Activated T-helper 17 cell treated with anti-CD3 and anti-CD28 coated beads, Interleukin-2, amount 50 U/mL, for 72 hours (primary cell): ENCODE measurements around the gene DUSP15. TPM values are rescaled to one million over a fixed set of nuclear protein-coding genes. Genes with fewer than 3 reads are reported as not detected.
"Not testable (repeated sequence)": the region's sequence is repeated elsewhere in the genome, so short reads cannot be mapped to it uniquely, and the experiment has no call there.

Source experiments
- ATAC-seq: fragments of 150-1000 bp; cut with Tn5 transposase; replicated peaks from 2 replicates; pipeline ENCODE4 v1.10.0; 2021; ENCODE audit warnings: mild to moderate bottlenecking, moderate library complexity
- H3K27ac Mint-ChIP-seq: one replicate; pipeline ENCODE4 v1.8.0; 2022; ENCODE audit warnings: mixed read lengths
- H3K27me3 Mint-ChIP-seq: one replicate; pipeline ENCODE4 v1.8.0; 2022; ENCODE audit warnings: mixed read lengths
- H3K36me3 Mint-ChIP-seq: one replicate; pipeline ENCODE4 v1.8.0; 2022; ENCODE audit warnings: low read depth, mild to moderate bottlenecking, mixed read lengths
- H3K4me1 Mint-ChIP-seq: one replicate; pipeline ENCODE4 v1.8.0; 2022; ENCODE audit warnings: mixed read lengths
- H3K4me3 Mint-ChIP-seq: one replicate; pipeline ENCODE4 v1.8.0; 2022; ENCODE audit warnings: mild to moderate bottlenecking, mixed read lengths
- H3K9me3 Mint-ChIP-seq: one replicate; pipeline ENCODE4 v1.8.0; 2022; ENCODE audit warnings: mixed read lengths
- total RNA-seq, 2 donors: library from RNA; stranded (reverse); gene quantifications; one replicate each; pipeline ENCODE4 v1.2.3, GENCODE V29; 2022

DUSP15 gene
- total RNA-seq, 2 donors from 2014 or later = not detected

GRCh38 chr20:31818376-31818908, 51.9 kb downstream of the DUSP15 start:
- Mint-ChIP-seq H3K9me3 (no peaks in the 10 kb centered on the region), H3K4me3 (no peak overlapping the region), H3K4me1 (no peaks in the 10 kb centered on the region), H3K27me3 (no peaks in the 10 kb centered on the region), H3K36me3 (no peaks in the 10 kb centered on the region), H3K27ac (no peak overlapping the region)
- no peak for ATAC-seq

GRCh38 chr20:31817461-31817860, 52.9 kb downstream of the DUSP15 start:
- Mint-ChIP-seq H3K4me3 (no peak overlapping the region), H3K36me3 (no peaks in the 10 kb centered on the region), H3K4me1 (no peaks in the 10 kb centered on the region), H3K27me3 (no peaks in the 10 kb centered on the region), H3K9me3 (no peaks in the 10 kb centered on the region), H3K27ac (no peak overlapping the region)
- no peak for ATAC-seq

- ATAC-seq = no peak
- no peaks in the 10 kb centered on the region for H3K27me3 Mint-ChIP-seq
- no peaks in the 10 kb centered on the region for H3K4me1 Mint-ChIP-seq
- H3K9me3 Mint-ChIP-seq = no peaks in the 10 kb centered on the region
- H3K36me3 Mint-ChIP-seq = no peaks in the 10 kb centered on the region
- H3K4me3 Mint-ChIP-seq = no peak overlapping the region
- H3K27ac Mint-ChIP-seq = no peak overlapping the region
Observed at GRCh38 chr20:31816221-31816620, 54.1 kb downstream of the DUSP15 start.

GRCh38 chr20:31815408-31816188, 54.7 kb downstream of the DUSP15 start:
- no peaks in the 10 kb centered on the region for H3K36me3 Mint-ChIP-seq
- H3K4me1 Mint-ChIP-seq = no peaks in the 10 kb centered on the region
- ATAC-seq = no peak
- H3K9me3 Mint-ChIP-seq = no peaks in the 10 kb centered on the region
- H3K27me3 Mint-ChIP-seq = no peaks in the 10 kb centered on the region
- H3K27ac Mint-ChIP-seq = no peak overlapping the region
- no peak overlapping the region for H3K4me3 Mint-ChIP-seq

- H3K4me3 Mint-ChIP-seq, H3K4me1 Mint-ChIP-seq, H3K36me3 Mint-ChIP-seq, H3K27ac Mint-ChIP-seq, ATAC-seq, H3K9me3 Mint-ChIP-seq, H3K27me3 Mint-ChIP-seq: not testable (repeated sequence)
Observed at GRCh38 chr20:31814142-31814541, 56.2 kb downstream of the DUSP15 start.

GRCh38 chr20:31813611-31814010, 56.7 kb downstream of the DUSP15 start:
- no peak for ATAC-seq
- no peak overlapping the region for H3K4me3 Mint-ChIP-seq
- H3K4me1 Mint-ChIP-seq = no peaks in the 10 kb centered on the region
- no peaks in the 10 kb centered on the region for H3K36me3 Mint-ChIP-seq
- no peaks in the 10 kb centered on the region for H3K9me3 Mint-ChIP-seq
- H3K27me3 Mint-ChIP-seq = no peaks in the 10 kb centered on the region
- no peak overlapping the region for H3K27ac Mint-ChIP-seq

GRCh38 chr20:31811796-31812728, 58.3 kb downstream of the DUSP15 start:
- H3K4me3 Mint-ChIP-seq = no peak overlapping the region
- no peak overlapping the region for H3K27ac Mint-ChIP-seq
- no peaks in the 10 kb centered on the region for H3K4me1 Mint-ChIP-seq
- no peaks in the 10 kb centered on the region for H3K9me3 Mint-ChIP-seq
- no peaks in the 10 kb centered on the region for H3K27me3 Mint-ChIP-seq
- no peak for ATAC-seq
- H3K36me3 Mint-ChIP-seq = no peaks in the 10 kb centered on the region

- no peaks in the 10 kb centered on the region for H3K9me3 Mint-ChIP-seq
- no peaks in the 10 kb centered on the region for H3K4me1 Mint-ChIP-seq
- no peak overlapping the region for H3K4me3 Mint-ChIP-seq
- ATAC-seq = no peak
- H3K27ac Mint-ChIP-seq = no peak overlapping the region
- no peaks in the 10 kb centered on the region for H3K36me3 Mint-ChIP-seq
- no peaks in the 10 kb centered on the region for H3K27me3 Mint-ChIP-seq
Observed at GRCh38 chr20:31811198-31811597, 59.1 kb downstream of the DUSP15 start.

Other genes with a start within 250 kb of the DUSP15 start
- not detected for gene COX4I2, start 232.6 kb downstream of the DUSP15 start, total RNA-seq
- gene BCL2L1, start 147.7 kb downstream of the DUSP15 start, total RNA-seq = 100 to 1,000 TPM in 1 of 2 donors, 10 to 100 TPM in 1; 86.7 to 134 TPM
- gene TPX2, start 131.2 kb downstream of the DUSP15 start, total RNA-seq = 100 to 1,000 TPM; 122 to 142 TPM
- gene MYLK2, start 51.2 kb downstream of the DUSP15 start, total RNA-seq = under 1 TPM; 0.40 to 0.86 TPM
- not detected for gene FOXS1, start 24.9 kb downstream of the DUSP15 start, total RNA-seq
- not detected for gene TTLL9, start 107 bp upstream of the DUSP15 start, total RNA-seq
- gene PDRG1, start 81.5 kb upstream of the DUSP15 start, total RNA-seq = 10 to 100 TPM; 13.1 to 19.1 TPM
- gene XKR7, start 97.6 kb upstream of the DUSP15 start, total RNA-seq = under 1 TPM; 0.03 to 0.04 TPM
- not detected for gene CCM2L, start 139.9 kb upstream of the DUSP15 start, total RNA-seq
- under 1 TPM; 0.13 to 0.15 TPM for gene HCK, start 181.7 kb upstream of the DUSP15 start, total RNA-seq
- gene TM9SF4, start 239.2 kb upstream of the DUSP15 start, total RNA-seq = 10 to 100 TPM; 47.0 to 47.4 TPM